Stimulated activated naive B cell treated with anti-CD40 and anti-IgM and Interleukin-4, amounts not matched to agents 10 μg/mL and 1 μg/mL and 100 μg/mL, for 72 hours (primary cell): ENCODE measurements around the gene FAM72D.
"Not testable (repeated sequence)": the region's sequence is repeated elsewhere in the genome, so short reads cannot be mapped to it uniquely, and the experiment has no call there.

Experiments
- ATAC-seq, 2 donors: fragments of 150-1000 bp; cut with Tn5 transposase; replicated peaks; 2 replicates each; pipeline ENCODE4 v1.10.0; 2021; ENCODE audit warnings: moderate library complexity in 1 of 2
- DNase-seq: peaks from one replicate; pipeline ENCODE4 v3.0.0; 2021
- H3K27ac Mint-ChIP-seq: one replicate; pipeline ENCODE4 v1.8.0; 2022; ENCODE audit warnings: mild to moderate bottlenecking, mixed read lengths
- H3K27me3 Mint-ChIP-seq, 2 donors: one replicate each; pipeline ENCODE4 v1.8.0; 2022; ENCODE audit warnings: mixed read lengths in 2 of 2
- H3K36me3 Mint-ChIP-seq, 2 donors: one replicate each; pipeline ENCODE4 v1.8.0; 2022; ENCODE audit warnings: mixed read lengths in 2 of 2, mild to moderate bottlenecking in 1 of 2
- H3K4me1 Mint-ChIP-seq, 2 donors: one replicate each; pipeline ENCODE4 v1.8.0; 2022; ENCODE audit warnings: mixed read lengths in 2 of 2, mild to moderate bottlenecking in 1 of 2
- H3K4me3 Mint-ChIP-seq, 2 donors: one replicate each; pipeline ENCODE4 v1.8.0; 2022; ENCODE audit warnings: mild to moderate bottlenecking in 2 of 2, mixed read lengths in 2 of 2, moderate library complexity in 1 of 2
- H3K9me3 Mint-ChIP-seq, 2 donors: one replicate each; pipeline ENCODE4 v1.8.0; 2022; ENCODE audit warnings: mixed read lengths in 2 of 2, mild to moderate bottlenecking in 1 of 2

FAM72D gene

DNA sequence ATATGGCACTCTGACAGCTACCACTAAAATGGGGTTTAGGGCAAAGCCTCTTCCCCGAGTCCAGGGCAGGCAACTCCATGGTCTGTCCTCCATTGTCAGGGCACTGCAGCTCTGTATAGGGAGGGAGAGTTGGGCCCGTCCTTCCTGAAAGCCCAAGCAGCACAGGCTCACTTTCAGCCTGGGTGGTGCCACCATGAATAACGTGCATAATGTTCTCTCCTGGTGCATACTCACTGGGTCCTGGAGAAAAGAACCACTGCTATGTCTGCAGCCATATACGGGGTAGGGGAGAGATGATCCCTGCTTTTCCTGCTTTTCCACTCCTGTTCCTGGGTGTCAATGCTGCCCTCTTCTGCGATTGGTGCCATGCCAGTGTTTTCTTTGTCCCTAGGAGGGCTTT lies 60.1 kb downstream of the FAM72D start:
- not testable (repeated sequence) for H3K36me3 Mint-ChIP-seq, H3K9me3 Mint-ChIP-seq, H3K27me3 Mint-ChIP-seq, H3K4me1 Mint-ChIP-seq, ATAC-seq, H3K4me3 Mint-ChIP-seq, DNase-seq, H3K27ac Mint-ChIP-seq

DNA sequence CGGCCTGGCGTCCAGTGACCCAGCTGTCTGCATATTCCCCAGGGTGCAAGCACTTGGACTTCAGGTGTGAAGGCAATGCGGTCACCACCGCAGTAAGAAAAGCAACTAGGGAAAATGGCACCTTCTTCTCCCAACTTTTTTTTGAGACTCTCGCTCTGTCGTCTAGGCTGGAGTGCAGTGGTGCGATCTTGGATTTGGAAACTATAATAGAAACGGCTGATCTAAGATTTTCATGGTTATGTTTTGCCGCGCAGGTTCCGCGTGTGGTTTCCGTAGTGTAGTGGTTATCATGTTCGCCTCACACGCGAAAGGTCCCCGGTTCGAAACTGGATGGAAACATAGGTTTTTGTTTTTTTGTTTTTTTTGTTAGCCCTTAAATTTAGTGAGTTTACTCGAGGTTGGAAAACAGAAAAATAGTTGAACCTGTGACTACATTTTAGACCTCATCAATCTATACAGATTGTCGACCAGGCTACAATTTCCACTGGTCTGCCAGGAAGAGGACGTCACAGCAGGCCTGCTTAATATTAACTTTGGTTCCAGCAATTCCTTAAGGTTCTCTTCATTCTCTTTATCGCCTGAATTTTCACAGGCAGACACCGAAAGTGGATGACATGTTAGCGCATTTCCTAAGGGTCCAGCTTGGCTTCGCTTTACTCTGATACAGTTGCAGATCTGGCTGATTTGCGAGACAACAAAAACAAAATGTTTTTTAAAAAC lies 61.3 kb downstream of the FAM72D start:
- not testable (repeated sequence) for H3K27me3 Mint-ChIP-seq, H3K9me3 Mint-ChIP-seq, H3K36me3 Mint-ChIP-seq, H3K4me1 Mint-ChIP-seq
- ATAC-seq: peak; percentile 66 to 73
- Mint-ChIP-seq H3K27ac (peak overlapping the region; percentile 99), H3K4me3 (peak overlapping the region; percentile 76 to 86)
- peak; percentile 48 for DNase-seq

GRCh38 chr1:145157715-145158114 lies 61.9 kb downstream of the FAM72D start:
- not testable (repeated sequence) for H3K27me3 Mint-ChIP-seq, H3K9me3 Mint-ChIP-seq, H3K4me3 Mint-ChIP-seq, H3K4me1 Mint-ChIP-seq, DNase-seq, H3K27ac Mint-ChIP-seq, H3K36me3 Mint-ChIP-seq
- ATAC-seq: peak in 1 of 2 donors; percentile 43

DNA sequence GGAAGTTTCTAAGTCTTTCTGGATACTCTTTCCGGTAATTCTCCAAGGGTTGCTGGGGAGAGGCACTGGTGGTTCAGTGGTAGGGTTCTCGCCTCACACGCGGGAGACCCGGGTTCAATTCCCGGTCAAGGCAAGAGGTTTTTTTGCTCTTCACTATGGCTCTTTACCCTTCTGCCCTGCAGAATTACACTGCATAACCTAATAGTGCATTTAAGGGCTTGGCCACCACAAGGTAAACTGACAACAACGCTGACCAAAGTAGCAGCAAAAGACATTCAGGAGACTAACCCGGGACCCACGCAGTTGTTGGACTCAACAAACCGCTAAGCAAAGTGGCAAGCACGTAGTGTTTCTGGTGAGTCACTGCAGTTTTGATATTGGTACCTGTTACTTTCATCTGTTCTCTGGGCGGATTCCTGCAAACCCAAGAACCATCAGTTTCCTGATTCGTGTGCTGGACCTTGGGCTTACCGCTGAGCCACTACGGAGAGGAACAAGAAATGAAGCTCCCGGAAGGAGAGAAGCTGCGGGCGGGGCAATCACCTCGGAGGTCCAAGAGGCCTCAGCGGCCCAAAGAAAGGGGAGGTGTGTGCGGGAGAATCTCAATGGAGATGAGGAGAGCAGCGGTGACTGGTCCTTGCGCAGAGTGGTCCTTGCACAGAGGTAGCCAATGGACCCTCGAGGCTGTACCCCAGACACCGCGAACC lies 65.4 kb downstream of the FAM72D start:
- not testable (repeated sequence) for H3K27ac Mint-ChIP-seq, H3K27me3 Mint-ChIP-seq, H3K4me1 Mint-ChIP-seq, H3K9me3 Mint-ChIP-seq, H3K36me3 Mint-ChIP-seq, H3K4me3 Mint-ChIP-seq
- ATAC-seq (peak; percentile 74 to 75), DNase-seq (peak; percentile 13)
